ENCODE data around the gene GID8.

GID8 gene

DNA sequence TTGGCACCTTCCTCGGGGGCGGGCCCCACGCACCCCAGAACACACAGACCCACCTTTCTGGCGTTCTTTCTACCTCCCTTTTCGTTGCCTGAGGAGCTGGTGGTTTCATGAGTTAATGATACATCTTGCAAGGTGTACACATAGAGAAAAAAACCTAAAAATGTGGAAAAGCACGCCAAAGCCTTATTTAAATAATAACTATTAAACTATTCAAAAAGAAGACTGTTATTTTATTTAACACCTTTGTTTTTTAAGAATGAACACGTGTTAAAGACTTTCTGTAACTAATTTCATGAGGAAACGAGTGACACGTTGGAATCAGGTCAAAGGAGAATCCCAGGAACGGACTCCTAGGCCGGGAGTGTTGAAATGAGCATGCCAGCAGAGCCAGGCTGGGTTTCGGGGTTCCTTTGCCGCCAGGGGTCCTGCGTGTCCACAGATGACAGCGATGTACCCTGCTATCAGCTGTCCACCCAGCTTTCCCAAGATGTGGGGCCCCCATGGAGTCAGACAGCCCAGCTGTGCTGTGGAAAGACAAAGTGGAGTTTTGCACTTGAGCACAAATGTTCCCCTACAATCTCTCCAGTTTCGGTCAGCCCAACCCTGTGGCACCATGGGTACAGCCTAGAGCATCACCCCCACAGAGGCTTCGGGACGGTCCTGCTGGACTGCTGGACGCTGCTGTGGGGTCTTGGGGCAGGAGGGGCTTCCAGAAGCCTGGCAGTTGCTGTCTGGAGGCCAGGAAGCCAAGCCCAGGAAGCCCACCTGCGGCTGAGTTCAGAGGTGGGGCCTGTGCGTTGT lies 30.6 kb downstream of the GID8 start:
- no peak overlapping the region for H3K4ac ChIP-seq (ENCODE audit: low read depth in 1 of 2, low read length in 2 of 2)
- H3K4me2 ChIP-seq (ENCODE audit: low read length, poor library complexity, severe bottlenecking): no peak overlapping the region
- H3K79me1 ChIP-seq (replicated peaks; ENCODE audit: low read length, poor library complexity, severe bottlenecking): no peaks in the 10 kb centered on the region
- no peak overlapping the region for H3K18ac ChIP-seq (ENCODE audit: low read depth in 1 of 2, low read length in 2 of 2)
- no peak overlapping the region for H3K27ac ChIP-seq (ENCODE audit: low read length, poor library complexity, severe bottlenecking)
- H4K8ac ChIP-seq (ENCODE audit: low read length): no peak overlapping the region
- H2AFZ ChIP-seq (ENCODE audit: low read depth, low read length): no peak overlapping the region
- H4K91ac ChIP-seq (ENCODE audit: low read length): no peak overlapping the region
- no peak overlapping the region for H3K23ac ChIP-seq (ENCODE audit: low read length in 2 of 2)
- H3K4me3 ChIP-seq (ENCODE audit: insufficient read depth in 1 of 2, low read depth in 1 of 2, low read length in 2 of 2): no peak overlapping the region
- H3K36me3 ChIP-seq (ENCODE audit: control insufficient read depth in 1 of 2, insufficient read depth in 2 of 2, low read depth in 1 of 2, low read length in 2 of 2): peaks cover 0 to 9% of the 10 kb centered on the region in 2 experiments
- H2BK5ac ChIP-seq (ENCODE audit: low read depth, low read length, poor library complexity, severe bottlenecking): no peak overlapping the region
- 83% methylated on average over 15 of the region's 21 CpGs for WGBS
- no peak overlapping the region for H2AK5ac ChIP-seq (ENCODE audit: low read length, severe bottlenecking)
- H3K9ac ChIP-seq (ENCODE audit: low read length): no peak overlapping the region
- peaks cover 58 to 59% of the 10 kb centered on the region in 2 experiments for H3K27me3 ChIP-seq (ENCODE audit: control insufficient read depth in 1 of 2, insufficient read depth in 1 of 2, low read length in 2 of 2)
- no peak overlapping the region for H2BK120ac ChIP-seq (ENCODE audit: low read depth, low read length)
- no peak overlapping the region for H2BK12ac ChIP-seq (ENCODE audit: low read length in 2 of 2)
- H3K9me3 ChIP-seq (ENCODE audit: control insufficient read depth, low read length): no peaks in the 10 kb centered on the region
- H3K14ac ChIP-seq (ENCODE audit: low read length in 2 of 2): no peak overlapping the region
- H2BK15ac ChIP-seq (ENCODE audit: low read depth, poor library complexity, severe bottlenecking): no peak overlapping the region
- peaks cover 9% of the 10 kb centered on the region for H3K4me1 ChIP-seq (ENCODE audit: control insufficient read depth, insufficient read depth, low read depth, low read length)
- DNase-seq: no peak

- H2BK5ac ChIP-seq (ENCODE audit: low read depth, low read length, poor library complexity, severe bottlenecking): no peak overlapping the region
- WGBS: 81% methylated on average over 15 of the region's 16 CpGs
- H3K36me3 ChIP-seq (ENCODE audit: control insufficient read depth in 1 of 2, insufficient read depth in 2 of 2, low read depth in 1 of 2, low read length in 2 of 2): peaks cover 0 to 2% of the 10 kb centered on the region in 2 experiments
- H3K27ac ChIP-seq (ENCODE audit: low read length, poor library complexity, severe bottlenecking): no peak overlapping the region
- no peak overlapping the region for H3K18ac ChIP-seq (ENCODE audit: low read depth in 1 of 2, low read length in 2 of 2)
- no peak overlapping the region for H2AFZ ChIP-seq (ENCODE audit: low read depth, low read length)
- no peak overlapping the region for H3K23ac ChIP-seq (ENCODE audit: low read length in 2 of 2)
- no peak overlapping the region for H3K4ac ChIP-seq (ENCODE audit: low read depth in 1 of 2, low read length in 2 of 2)
- no peak overlapping the region for H2BK120ac ChIP-seq (ENCODE audit: low read depth, low read length)
- H3K79me1 ChIP-seq (replicated peaks; ENCODE audit: low read length, poor library complexity, severe bottlenecking): no peaks in the 10 kb centered on the region
- no peak overlapping the region for H2AK5ac ChIP-seq (ENCODE audit: low read length, severe bottlenecking)
- no peak overlapping the region for H3K9ac ChIP-seq (ENCODE audit: low read length)
- H3K4me2 ChIP-seq (ENCODE audit: low read length, poor library complexity, severe bottlenecking): no peak overlapping the region
- H2BK12ac ChIP-seq (ENCODE audit: low read length in 2 of 2): no peak overlapping the region
- no peak for DNase-seq
- H4K8ac ChIP-seq (ENCODE audit: low read length): no peak overlapping the region
- H3K9me3 ChIP-seq (ENCODE audit: control insufficient read depth, low read length): no peaks in the 10 kb centered on the region
- no peak overlapping the region for H3K4me3 ChIP-seq (ENCODE audit: insufficient read depth in 1 of 2, low read depth in 1 of 2, low read length in 2 of 2)
- H3K27me3 ChIP-seq (ENCODE audit: control insufficient read depth in 1 of 2, insufficient read depth in 1 of 2, low read length in 2 of 2): peaks cover 60 to 63% of the 10 kb centered on the region in 2 experiments
- H2BK15ac ChIP-seq (ENCODE audit: low read depth, poor library complexity, severe bottlenecking): no peak overlapping the region
- H3K14ac ChIP-seq (ENCODE audit: low read length in 2 of 2): no peak overlapping the region
- H4K91ac ChIP-seq (ENCODE audit: low read length): no peak overlapping the region
- peaks cover 9% of the 10 kb centered on the region for H3K4me1 ChIP-seq (ENCODE audit: control insufficient read depth, insufficient read depth, low read depth, low read length)
These were observed 31.3 kb downstream of the GID8 start for GRCh38 chr20:62969179-62969760.

DNA sequence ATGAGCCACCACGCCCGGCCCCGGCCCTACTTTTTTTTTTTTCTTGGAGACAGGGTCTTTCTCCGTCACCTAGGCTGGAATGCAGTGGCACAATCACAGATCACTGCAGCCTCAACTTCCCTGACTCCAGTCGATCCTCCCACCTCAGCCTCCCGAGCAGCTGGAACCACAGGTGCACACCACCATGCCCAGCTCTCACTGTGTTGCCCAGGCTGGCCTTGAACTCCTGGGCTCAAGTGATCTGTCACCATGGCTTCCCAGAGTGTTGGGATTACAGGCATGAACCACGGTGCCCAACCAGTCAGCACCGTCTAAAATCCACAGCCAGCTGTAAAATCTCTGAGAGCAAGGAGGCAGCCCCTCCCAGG lies 32.0 kb downstream of the GID8 start:
- Histone ChIP-seq H3K79me1 (replicated peaks; ENCODE audit: low read length, poor library complexity, severe bottlenecking) (no peaks in the 10 kb centered on the region), H3K9me3 (ENCODE audit: control insufficient read depth, low read length) (no peaks in the 10 kb centered on the region), H3K4me1 (ENCODE audit: control insufficient read depth, insufficient read depth, low read depth, low read length) (peaks cover 9% of the 10 kb centered on the region), H3K4me3 (ENCODE audit: insufficient read depth in 1 of 2, low read depth in 1 of 2, low read length in 2 of 2) (no peak overlapping the region), H2BK15ac (ENCODE audit: low read depth, poor library complexity, severe bottlenecking) (no peak overlapping the region), H3K27me3 (ENCODE audit: control insufficient read depth in 1 of 2, insufficient read depth in 1 of 2, low read length in 2 of 2) (peaks cover 60 to 64% of the 10 kb centered on the region in 2 experiments), H2AK5ac (ENCODE audit: low read length, severe bottlenecking) (no peak overlapping the region), H2BK12ac (ENCODE audit: low read length in 2 of 2) (no peak overlapping the region), H3K4ac (ENCODE audit: low read depth in 1 of 2, low read length in 2 of 2) (no peak overlapping the region), H2BK5ac (ENCODE audit: low read depth, low read length, poor library complexity, severe bottlenecking) (no peak overlapping the region), H3K9ac (ENCODE audit: low read length) (no peak overlapping the region), H4K8ac (ENCODE audit: low read length) (no peak overlapping the region), H2AFZ (ENCODE audit: low read depth, low read length) (no peak overlapping the region), H4K91ac (ENCODE audit: low read length) (no peak overlapping the region), H3K18ac (ENCODE audit: low read depth in 1 of 2, low read length in 2 of 2) (no peak overlapping the region), H3K14ac (ENCODE audit: low read length in 2 of 2) (no peak overlapping the region), H3K36me3 (ENCODE audit: control insufficient read depth in 1 of 2, insufficient read depth in 2 of 2, low read depth in 1 of 2, low read length in 2 of 2) (peaks cover 0 to 2% of the 10 kb centered on the region in 2 experiments), H2BK120ac (ENCODE audit: low read depth, low read length) (no peak overlapping the region), H3K4me2 (ENCODE audit: low read length, poor library complexity, severe bottlenecking) (no peak overlapping the region), H3K23ac (ENCODE audit: low read length in 2 of 2) (no peak overlapping the region), H3K27ac (ENCODE audit: low read length, poor library complexity, severe bottlenecking) (no peak overlapping the region)
- 82% methylated on average over 8 of the region's 8 CpGs for WGBS
- no peak for DNase-seq

GRCh38 chr20:62970307-62971210 lies 32.6 kb downstream of the GID8 start:
- no peak overlapping the region for H3K4ac ChIP-seq (ENCODE audit: low read depth in 1 of 2, low read length in 2 of 2)
- no peak overlapping the region for H3K18ac ChIP-seq (ENCODE audit: low read depth in 1 of 2, low read length in 2 of 2)
- H3K14ac ChIP-seq (ENCODE audit: low read length in 2 of 2): no peak overlapping the region
- 76% methylated on average over 31 of the region's 33 CpGs for WGBS
- no peak overlapping the region for H2BK120ac ChIP-seq (ENCODE audit: low read depth, low read length)
- no peak overlapping the region for H4K8ac ChIP-seq (ENCODE audit: low read length)
- no peak overlapping the region for H2AFZ ChIP-seq (ENCODE audit: low read depth, low read length)
- no peak overlapping the region for H2BK12ac ChIP-seq (ENCODE audit: low read length in 2 of 2)
- H2AK5ac ChIP-seq (ENCODE audit: low read length, severe bottlenecking): no peak overlapping the region
- H3K36me3 ChIP-seq (ENCODE audit: control insufficient read depth in 1 of 2, insufficient read depth in 2 of 2, low read depth in 1 of 2, low read length in 2 of 2): peaks cover 0 to 2% of the 10 kb centered on the region in 2 experiments
- H2BK15ac ChIP-seq (ENCODE audit: low read depth, poor library complexity, severe bottlenecking): peak overlapping the region; percentile 30
- H3K23ac ChIP-seq (ENCODE audit: low read length in 2 of 2): no peak overlapping the region
- H3K4me2 ChIP-seq (ENCODE audit: low read length, poor library complexity, severe bottlenecking): no peak overlapping the region
- no peak overlapping the region for H3K9ac ChIP-seq (ENCODE audit: low read length)
- no peak overlapping the region for H3K27ac ChIP-seq (ENCODE audit: low read length, poor library complexity, severe bottlenecking)
- H2BK5ac ChIP-seq (ENCODE audit: low read depth, low read length, poor library complexity, severe bottlenecking): no peak overlapping the region
- H3K9me3 ChIP-seq (ENCODE audit: control insufficient read depth, low read length): no peaks in the 10 kb centered on the region
- H3K79me1 ChIP-seq (replicated peaks; ENCODE audit: low read length, poor library complexity, severe bottlenecking): no peaks in the 10 kb centered on the region
- no peak for DNase-seq
- H3K27me3 ChIP-seq (ENCODE audit: control insufficient read depth in 1 of 2, insufficient read depth in 1 of 2, low read length in 2 of 2): peaks cover 66 to 70% of the 10 kb centered on the region in 2 experiments
- H4K91ac ChIP-seq (ENCODE audit: low read length): no peak overlapping the region
- peaks cover 9% of the 10 kb centered on the region for H3K4me1 ChIP-seq (ENCODE audit: control insufficient read depth, insufficient read depth, low read depth, low read length)
- no peak overlapping the region for H3K4me3 ChIP-seq (ENCODE audit: insufficient read depth in 1 of 2, low read depth in 1 of 2, low read length in 2 of 2)
